HL-60 (cell line): Measurements from ENCODE around the gene MAST3.

Experiments
- DNase-seq, 2 experiments: peaks; one replicate each; pipeline ENCODE4 v3.0.0-alpha.2; 2010 to 2020; ENCODE audit warnings: low read depth in 1 of 2, low spot score in 1 of 2
- H3K27ac ChIP-seq: fragments of 250-450 bp; sonication (Bioruptor Pico); replicated peaks from 2 replicates; pipeline ENCODE4 v1.5.1; 2020; ENCODE audit warnings: mild to moderate bottlenecking, moderate library complexity
- H3K27me3 ChIP-seq: fragments of 250-450 bp; sonication (Bioruptor Pico); 2 replicates; pipeline ENCODE4 v1.5.1; 2021; ENCODE audit warnings: mild to moderate bottlenecking, moderate library complexity; ENCODE audit not compliant: insufficient read depth, poor library complexity, severe bottlenecking
- H3K4me3 ChIP-seq: replicated peaks from 2 replicates; pipeline ENCODE4 v1.5.1; 2011; ENCODE audit warnings: mild to moderate bottlenecking, control low read depth, low read length; ENCODE audit not compliant: insufficient read depth
- GABPA ChIP-seq: IDR thresholded peaks from 2 replicates; pipeline ENCODE4 v1.6.1; 2012; ENCODE audit warnings: low read depth
- POLR2AphosphoS5 ChIP-seq: IDR thresholded peaks from 2 replicates; pipeline ENCODE4 v1.6.1; 2012; ENCODE audit warnings: low read depth
- SPI1 ChIP-seq: IDR thresholded peaks from 2 replicates; pipeline ENCODE4 v1.6.1; 2012; ENCODE audit warnings: low read depth, mild to moderate bottlenecking, borderline replicate concordance
- TF ChIP-seq, protein P1 (sequence below): IDR thresholded peaks from one replicate; pipeline ENCODE4 v1.5.1; 2011; ENCODE audit warnings: low read length, control low read depth, inconsistent platforms; ENCODE audit not compliant: insufficient read depth
- TF ChIP-seq, protein P2 (sequence below): IDR thresholded peaks from 2 replicates; pipeline ENCODE4 v1.6.1; 2012; ENCODE audit warnings: low read depth; ENCODE audit not compliant: insufficient replicate concordance

Gene MAST3

GRCh38 chr19:18053576-18054219, 43.9 kb upstream of the MAST3 start:
- TF ChIP-seq, protein P1, sequence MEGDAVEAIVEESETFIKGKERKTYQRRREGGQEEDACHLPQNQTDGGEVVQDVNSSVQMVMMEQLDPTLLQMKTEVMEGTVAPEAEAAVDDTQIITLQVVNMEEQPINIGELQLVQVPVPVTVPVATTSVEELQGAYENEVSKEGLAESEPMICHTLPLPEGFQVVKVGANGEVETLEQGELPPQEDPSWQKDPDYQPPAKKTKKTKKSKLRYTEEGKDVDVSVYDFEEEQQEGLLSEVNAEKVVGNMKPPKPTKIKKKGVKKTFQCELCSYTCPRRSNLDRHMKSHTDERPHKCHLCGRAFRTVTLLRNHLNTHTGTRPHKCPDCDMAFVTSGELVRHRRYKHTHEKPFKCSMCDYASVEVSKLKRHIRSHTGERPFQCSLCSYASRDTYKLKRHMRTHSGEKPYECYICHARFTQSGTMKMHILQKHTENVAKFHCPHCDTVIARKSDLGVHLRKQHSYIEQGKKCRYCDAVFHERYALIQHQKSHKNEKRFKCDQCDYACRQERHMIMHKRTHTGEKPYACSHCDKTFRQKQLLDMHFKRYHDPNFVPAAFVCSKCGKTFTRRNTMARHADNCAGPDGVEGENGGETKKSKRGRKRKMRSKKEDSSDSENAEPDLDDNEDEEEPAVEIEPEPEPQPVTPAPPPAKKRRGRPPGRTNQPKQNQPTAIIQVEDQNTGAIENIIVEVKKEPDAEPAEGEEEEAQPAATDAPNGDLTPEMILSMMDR, result no peak
- TF ChIP-seq, protein P2, sequence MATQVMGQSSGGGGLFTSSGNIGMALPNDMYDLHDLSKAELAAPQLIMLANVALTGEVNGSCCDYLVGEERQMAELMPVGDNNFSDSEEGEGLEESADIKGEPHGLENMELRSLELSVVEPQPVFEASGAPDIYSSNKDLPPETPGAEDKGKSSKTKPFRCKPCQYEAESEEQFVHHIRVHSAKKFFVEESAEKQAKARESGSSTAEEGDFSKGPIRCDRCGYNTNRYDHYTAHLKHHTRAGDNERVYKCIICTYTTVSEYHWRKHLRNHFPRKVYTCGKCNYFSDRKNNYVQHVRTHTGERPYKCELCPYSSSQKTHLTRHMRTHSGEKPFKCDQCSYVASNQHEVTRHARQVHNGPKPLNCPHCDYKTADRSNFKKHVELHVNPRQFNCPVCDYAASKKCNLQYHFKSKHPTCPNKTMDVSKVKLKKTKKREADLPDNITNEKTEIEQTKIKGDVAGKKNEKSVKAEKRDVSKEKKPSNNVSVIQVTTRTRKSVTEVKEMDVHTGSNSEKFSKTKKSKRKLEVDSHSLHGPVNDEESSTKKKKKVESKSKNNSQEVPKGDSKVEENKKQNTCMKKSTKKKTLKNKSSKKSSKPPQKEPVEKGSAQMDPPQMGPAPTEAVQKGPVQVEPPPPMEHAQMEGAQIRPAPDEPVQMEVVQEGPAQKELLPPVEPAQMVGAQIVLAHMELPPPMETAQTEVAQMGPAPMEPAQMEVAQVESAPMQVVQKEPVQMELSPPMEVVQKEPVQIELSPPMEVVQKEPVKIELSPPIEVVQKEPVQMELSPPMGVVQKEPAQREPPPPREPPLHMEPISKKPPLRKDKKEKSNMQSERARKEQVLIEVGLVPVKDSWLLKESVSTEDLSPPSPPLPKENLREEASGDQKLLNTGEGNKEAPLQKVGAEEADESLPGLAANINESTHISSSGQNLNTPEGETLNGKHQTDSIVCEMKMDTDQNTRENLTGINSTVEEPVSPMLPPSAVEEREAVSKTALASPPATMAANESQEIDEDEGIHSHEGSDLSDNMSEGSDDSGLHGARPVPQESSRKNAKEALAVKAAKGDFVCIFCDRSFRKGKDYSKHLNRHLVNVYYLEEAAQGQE, result no peak
- no peak for TF ChIP-seq POLR2AphosphoS5
- TF ChIP-seq GABPA, result no peak
- no peak for TF ChIP-seq SPI1
- no peak for DNase-seq
- H3K27ac ChIP-seq, result no peak overlapping the region
- no peak overlapping the region for H3K4me3 ChIP-seq
- H3K27me3 ChIP-seq, result no peaks in the 10 kb centered on the region

DNA sequence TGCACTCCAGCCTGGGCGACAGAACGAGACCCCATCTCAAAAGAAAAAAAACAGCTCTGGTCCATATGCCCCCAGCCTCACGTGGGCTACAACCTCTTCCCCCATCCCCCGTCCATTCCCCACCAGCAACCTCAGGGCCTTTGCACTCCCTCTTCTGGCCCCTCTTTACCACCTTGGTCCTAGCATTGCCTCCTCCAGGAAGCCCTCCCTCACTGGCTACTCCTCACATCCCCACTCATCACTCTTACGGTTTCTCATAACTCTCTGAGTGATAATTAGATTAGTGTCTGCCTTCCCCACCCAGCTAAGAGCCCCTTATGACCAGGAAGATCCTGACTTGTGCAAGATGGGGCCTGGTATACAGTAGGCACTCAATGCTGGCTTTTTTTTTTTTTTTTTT, 41.6 kb upstream of the MAST3 start:
- TF ChIP-seq SPI1 (no peak), GABPA (no peak)
- TF ChIP-seq, protein P2, result no peak
- TF ChIP-seq, protein P1, result no peak
- no peaks in the 10 kb centered on the region for H3K27me3 ChIP-seq
- no peak for DNase-seq
- no peak overlapping the region for H3K4me3 ChIP-seq
- H3K27ac ChIP-seq, result no peak overlapping the region

DNA sequence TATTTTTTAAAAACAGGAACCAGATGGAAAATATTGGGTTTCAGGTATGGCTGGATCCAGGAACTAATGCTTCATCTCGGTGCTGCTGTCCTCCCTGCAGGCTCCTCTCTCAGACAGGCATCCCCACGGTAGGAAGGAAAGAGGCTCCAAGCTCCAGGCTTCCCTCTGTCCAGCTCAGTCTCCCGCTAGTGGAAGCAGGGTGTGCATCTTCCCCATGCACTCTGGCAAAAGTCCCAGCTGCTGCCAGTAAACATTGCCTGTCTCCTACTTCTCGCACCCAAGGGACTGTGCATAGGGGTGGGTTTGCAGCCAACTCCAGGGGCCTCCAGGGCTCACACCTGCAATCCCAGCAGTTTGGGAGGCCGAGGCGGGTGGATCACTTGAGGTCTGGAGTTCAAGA, 40.0 kb upstream of the MAST3 start:
- peak overlapping the region; percentile 59; the same call in 1 of the 2 replicates for H3K27ac ChIP-seq
- no peaks in the 10 kb centered on the region for H3K27me3 ChIP-seq
- TF ChIP-seq POLR2AphosphoS5, result no peak
- TF ChIP-seq GABPA, result no peak
- TF ChIP-seq SPI1, result no peak
- TF ChIP-seq, protein P1, result no peak
- TF ChIP-seq, protein P2, result no peak
- no peak for DNase-seq
- no peak overlapping the region for H3K4me3 ChIP-seq
